ENCODE measurements around the gene ALDH16A1.

ALDH16A1 gene

GRCh38 chr19:49423071-49423984, 29.7 kb upstream of the ALDH16A1 start, which contains the start of gene PTH2:
PTH2 (minus strand) TSS chr19:49423441; CDS start chr19:49423339, 102 bp downstream.
- DNase-seq (ENCODE audit: low read depth, low spot score): no peak
- no peak within 1 kb of the TSS for H3K27ac ChIP-seq

GRCh38 chr19:49423985-49424303, 29.1 kb upstream of the ALDH16A1 start:
- DNase-seq (ENCODE audit: low read depth, low spot score): no peak
- no peak overlapping the region for H3K27ac ChIP-seq

- H3K27ac ChIP-seq: no peak within 1 kb of the TSS
- no peak for DNase-seq (ENCODE audit: low read depth, low spot score)
Measured at GRCh38 chr19:49425178-49425577, 27.8 kb upstream of the ALDH16A1 start, which contains the start of gene GFY. GFY (plus strand) TSS chr19:49425388; CDS start chr19:49426431, 1,043 bp downstream.

GRCh38 chr19:49425922-49426592, 27.0 kb upstream of the ALDH16A1 start:
- no peak overlapping the region for H3K27ac ChIP-seq

GRCh38 chr19:49427339-49427738, 25.7 kb upstream of the ALDH16A1 start:
- H3K27ac ChIP-seq: no peak overlapping the region
- DNase-seq (ENCODE audit: low read depth, low spot score): no peak

More at GRCh38 chr19:49425922-49426592, 27.0 kb upstream of the ALDH16A1 start:
- no peak for DNase-seq (ENCODE audit: low read depth, low spot score)

- DNase-seq (ENCODE audit: low read depth, low spot score): no peak
- H3K27ac ChIP-seq: no peak overlapping the region
Measured at GRCh38 chr19:49427855-49428546, 25.0 kb upstream of the ALDH16A1 start.

GRCh38 chr19:49428547-49429451, 24.2 kb upstream of the ALDH16A1 start:
- H3K27ac ChIP-seq: no peak overlapping the region
- no peak for DNase-seq (ENCODE audit: low read depth, low spot score)

GRCh38 chr19:49430172-49430677, 22.8 kb upstream of the ALDH16A1 start:
- no peak for DNase-seq (ENCODE audit: low read depth, low spot score)
- no peak overlapping the region for H3K27ac ChIP-seq

GRCh38 chr19:49430678-49431329, 22.2 kb upstream of the ALDH16A1 start:
- no peak overlapping the region for H3K27ac ChIP-seq
- no peak for DNase-seq (ENCODE audit: low read depth, low spot score)

- no peak overlapping the region for H3K27ac ChIP-seq
- DNase-seq (ENCODE audit: low read depth, low spot score): no peak
Measured at GRCh38 chr19:49431330-49431749, 21.7 kb upstream of the ALDH16A1 start.

GRCh38 chr19:49432141-49433073, 20.6 kb upstream of the ALDH16A1 start:
- H3K27ac ChIP-seq: no peak overlapping the region
- no peak for DNase-seq (ENCODE audit: low read depth, low spot score)

- no peak overlapping the region for H3K27ac ChIP-seq
- no peak for DNase-seq (ENCODE audit: low read depth, low spot score)
Measured at GRCh38 chr19:49433240-49433901, 19.7 kb upstream of the ALDH16A1 start.

GRCh38 chr19:49434907-49435583, 18.0 kb upstream of the ALDH16A1 start:
- H3K27ac ChIP-seq: no peak overlapping the region
- no peak for DNase-seq (ENCODE audit: low read depth, low spot score)

- no peak overlapping the region for H3K27ac ChIP-seq
- DNase-seq (ENCODE audit: low read depth, low spot score): no peak
Measured at GRCh38 chr19:49435670-49436069, 17.4 kb upstream of the ALDH16A1 start.

GRCh38 chr19:49436381-49437017, 16.5 kb upstream of the ALDH16A1 start:
- no peak overlapping the region for H3K27ac ChIP-seq
- no peak for DNase-seq (ENCODE audit: low read depth, low spot score)

GRCh38 chr19:49437231-49437630, 15.8 kb upstream of the ALDH16A1 start:
- DNase-seq (ENCODE audit: low read depth, low spot score): no peak
- no peak overlapping the region for H3K27ac ChIP-seq
